Stomach (tissue), 9 donors: ENCODE results near the gene PNPLA8. TPM values are rescaled to one million over a fixed set of nuclear protein-coding genes. Genes with fewer than 3 reads are reported as not detected.

Experiments
- DNase-seq, 2 donors: peaks; one replicate each; pipeline versions ENCODE4 v3.0.0 to v3.0.0-alpha.2; 2013 to 2019
- H3K27ac ChIP-seq, 5 donors: fragments of 200-600 bp in 4 of 5; sonication (generic) in 4 of 5; one replicate each; pipeline ENCODE4 v1.5.1; 2013 to 2019; ENCODE audit warnings: mild to moderate bottlenecking in 1 of 5, moderate library complexity in 1 of 5
- H3K27me3 ChIP-seq, 3 donors: fragments of 200-600 bp; sonication (generic); one replicate each; pipeline ENCODE4 v1.5.1; 2017 to 2019; ENCODE audit warnings: mixed run types in 1 of 3
- H3K36me3 ChIP-seq, 4 donors: fragments of 200-600 bp; sonication (generic); 1 replicate in 3 of 4; 2 replicates in 1 of 4; pipeline ENCODE4 v1.5.1; 2016 to 2019
- H3K4me1 ChIP-seq, 4 donors: fragments of 200-600 bp; sonication (generic); one replicate each; pipeline ENCODE4 v1.5.1; 2016 to 2019
- H3K4me3 ChIP-seq, 4 donors: fragments of 200-600 bp; sonication (generic) in 3 of 4; one replicate each; pipeline ENCODE4 v1.5.1; 2016 to 2019; ENCODE audit warnings: mild to moderate bottlenecking in 1 of 4
- H3K9me3 ChIP-seq, 4 donors: fragments of 200-600 bp; sonication (generic); one replicate each; pipeline ENCODE4 v1.5.1; 2016 to 2019
- CTCF ChIP-seq, 7 experiments: fragments of 450-650 bp in 4 of 7; fragments of 200-600 bp in 3 of 7; sonication (generic) in 3 of 7; IDR thresholded peaks; one replicate each; pipeline ENCODE4 v1.5.1; 2016 to 2019; ENCODE audit warnings: antibody characterized with exemption in 7 of 7, control low read depth in 2 of 7, mild to moderate bottlenecking in 1 of 7
- EP300 ChIP-seq: sonication (generic); formaldehyde crosslinking; IDR thresholded peaks from one replicate; pipeline ENCODE4 v1.6.1; 2017; ENCODE audit warnings: antibody characterized with exemption
- POLR2A ChIP-seq, 4 donors: fragments of 450-650 bp; IDR thresholded peaks; one replicate each; pipeline ENCODE4 v1.6.1; 2016; ENCODE audit warnings: antibody characterized with exemption in 4 of 4, control low read depth in 2 of 4, mild to moderate bottlenecking in 1 of 4, moderate library complexity in 1 of 4
- POLR2AphosphoS5 ChIP-seq, 3 donors: sonication (generic); formaldehyde crosslinking; IDR thresholded peaks; one replicate each; pipeline ENCODE4 v1.6.1; 2016; ENCODE audit warnings: antibody characterized with exemption in 3 of 3
- WGBS, 5 donors: extraction: QIAGEN DNeasy Blood & Tissue Kit in 3 of 5; methylation state at CpG; one replicate each; pipeline versions ENCODE4 v1.1.5 to v1.1.7; 2013 to 2018; 5-methylcytosine and 5-hydroxymethylcytosine counted together
- intact Hi-C: fragments of 100-400 bp; cut with DNase I; formaldehyde crosslinking; loops from one replicate; pipeline ENCODE4 v1.15.1; 2023; ENCODE audit warnings: low total_unique reads
- polyA plus RNA-seq, 3 donors: library from polyadenylated mRNA; stranded (reverse); fragments of 200-250 nt; gene quantifications; one replicate each; pipeline ENCODE4 v1.2.3, GENCODE V29; 2013
- total RNA-seq, 5 donors: library from RNA; depleted of rRNA; stranded (reverse); fragments of >200 nt; gene quantifications; one replicate each; pipeline versions ENCODE4 v1.1.0 to v1.2.3, GENCODE V29; 2014 to 2016
- donor health status: healthy with polysubstance abuse.
- donor health status: Bipolar disorder and iron deficiency.
- donor health status: healthy.

Gene PNPLA8
- total and polyA plus RNA-seq, 8 donors = 0.87 to 43.5 (median 16.7) TPM

GRCh38 chr7:108451296-108451848 lies 74.6 kb downstream of the PNPLA8 start:
- Histone ChIP-seq H3K36me3 (no peaks in the 10 kb centered on the region), H3K9me3 (no peaks in the 10 kb centered on the region), H3K27me3 (peaks cover 9 to 57% (median 20%) of the 10 kb centered on the region in 3 donors), H3K4me1 (peaks cover 17 to 22% (median 21%) of the 10 kb centered on the region in 4 donors), H3K27ac (no peak overlapping the region), H3K4me3 (no peak overlapping the region)
- no peak for TF ChIP-seq CTCF (IDR thresholded peaks at IDR 0.05)
- TF ChIP-seq EP300 = no peak
- TF ChIP-seq POLR2A (IDR thresholded peaks at IDR 0.05) = no peak
- TF ChIP-seq POLR2AphosphoS5 (IDR thresholded peaks at IDR 0.05) = no peak
- no peak for DNase-seq
- WGBS, 5 donors = 86 to 97% (median 91%) methylated on average over 2 of the region's 2 CpGs
- intact Hi-C loops = loop anchor here (10.0 kb wide), 1 partner anchor 267 kb away; no protein-coding TSS in a partner anchor

- Histone ChIP-seq H3K4me1 (peaks cover 5 to 10% (median 9%) of the 10 kb centered on the region in 4 donors), H3K27me3 (peaks cover 1 to 45% (median 8%) of the 10 kb centered on the region in 3 donors), H3K9me3 (no peaks in the 10 kb centered on the region), H3K36me3 (no peaks in the 10 kb centered on the region), H3K27ac (no peak overlapping the region), H3K4me3 (no peak overlapping the region)
- WGBS, 5 donors = 85 to 97% (median 91%) methylated on average over 1 of the region's 1 CpG
- no peak for DNase-seq
- TF ChIP-seq POLR2AphosphoS5 (IDR thresholded peaks at IDR 0.05) (no peak), EP300 (no peak), POLR2A (IDR thresholded peaks at IDR 0.05) (no peak), CTCF (IDR thresholded peaks at IDR 0.05) (no peak)
- intact Hi-C loops = loop anchor here (10.0 kb wide), 1 partner anchor 265 kb away; no protein-coding TSS in a partner anchor
Measured at GRCh38 chr7:108450160-108450559, 75.8 kb downstream of the PNPLA8 start.

GRCh38 chr7:108449521-108449920 lies 76.4 kb downstream of the PNPLA8 start:
- TF ChIP-seq POLR2AphosphoS5 (IDR thresholded peaks at IDR 0.05) = no peak
- no peak for TF ChIP-seq POLR2A (IDR thresholded peaks at IDR 0.05)
- TF ChIP-seq EP300 = no peak
- TF ChIP-seq CTCF (IDR thresholded peaks at IDR 0.05) = no peak

GRCh38 chr7:108448584-108449505 lies 77.1 kb downstream of the PNPLA8 start:
- no peak for DNase-seq
- Histone ChIP-seq H3K36me3 (no peaks in the 10 kb centered on the region), H3K9me3 (no peaks in the 10 kb centered on the region), H3K4me3 (no peak overlapping the region), H3K27ac (no peak overlapping the region), H3K4me1 (no peaks in the 10 kb centered on the region), H3K27me3 (peaks cover 0 to 32% (median 0%) of the 10 kb centered on the region in 3 donors)
- intact Hi-C loops = no loop called here
- no peak for TF ChIP-seq CTCF (IDR thresholded peaks at IDR 0.05)
- TF ChIP-seq POLR2AphosphoS5 (IDR thresholded peaks at IDR 0.05) = no peak
- no peak for TF ChIP-seq EP300
- no peak for TF ChIP-seq POLR2A (IDR thresholded peaks at IDR 0.05)
- WGBS, 5 donors = 43 to 65% (median 60%) methylated on average over 11 of the region's 11 CpGs

More at GRCh38 chr7:108449521-108449920, 76.4 kb downstream of the PNPLA8 start:
- H3K4me3 ChIP-seq = no peak overlapping the region
- H3K27ac ChIP-seq = no peak overlapping the region
- no peaks in the 10 kb centered on the region for H3K9me3 ChIP-seq
- H3K36me3 ChIP-seq = no peaks in the 10 kb centered on the region
- peaks cover 0 to 38% (median 1%) of the 10 kb centered on the region in 3 donors for H3K27me3 ChIP-seq
- intact Hi-C loops = no loop called here
- no peak for DNase-seq
- H3K4me1 ChIP-seq = peaks cover 0 to 3% (median 3%) of the 10 kb centered on the region in 4 donors
